Esophagus muscularis mucosa (tissue), 4 donors: ENCODE measurements around the gene RAB8A. TPM values are rescaled to one million over a fixed set of nuclear protein-coding genes. Genes with fewer than 3 reads are reported as not detected.

Experiments used
- DNase-seq: peaks from one replicate; pipeline ENCODE4 v3.0.0-alpha.2; 2017; ENCODE audit errors: extremely low spot score
- H3K27ac ChIP-seq, 4 donors: fragments of 200-600 bp; sonication (generic); replicated peaks in 1 of 4; 1 replicate in 3 of 4; 2 replicates in 1 of 4; pipeline ENCODE4 v1.5.1; 2016 to 2019; ENCODE audit warnings: mild to moderate bottlenecking in 1 of 4
- H3K27me3 ChIP-seq, 4 donors: fragments of 200-600 bp; sonication (generic); one replicate each; pipeline versions ENCODE4 v1.5.1 to v1.6.0; 2016 to 2019
- H3K36me3 ChIP-seq, 4 donors: fragments of 200-600 bp; sonication (generic); one replicate each; pipeline ENCODE4 v1.5.1; 2016 to 2019
- H3K4me1 ChIP-seq, 4 donors: fragments of 200-600 bp; sonication (generic); one replicate each; pipeline ENCODE4 v1.5.1; 2016 to 2019
- H3K4me3 ChIP-seq, 4 donors: fragments of 200-600 bp; sonication (generic); 1 replicate in 2 of 4; 2 replicates in 2 of 4; pipeline ENCODE4 v1.5.1; 2016 to 2019; ENCODE audit warnings: mild to moderate bottlenecking in 4 of 4, moderate library complexity in 1 of 4
- H3K9me3 ChIP-seq, 4 donors: fragments of 200-600 bp; sonication (generic); 1 replicate in 3 of 4; 2 replicates in 1 of 4; pipeline ENCODE4 v1.5.1; 2016 to 2019
- EP300 ChIP-seq: sonication (generic); formaldehyde crosslinking; IDR thresholded peaks from one replicate; pipeline ENCODE4 v1.6.1; 2017; ENCODE audit warnings: antibody characterized with exemption
- POLR2A ChIP-seq: fragments of 450-650 bp; IDR thresholded peaks from one replicate; pipeline ENCODE4 v1.6.1; 2017; ENCODE audit warnings: antibody characterized with exemption, moderate library complexity, mild to moderate bottlenecking, low read depth
- POLR2AphosphoS5 ChIP-seq, 2 donors: sonication (generic); formaldehyde crosslinking; IDR thresholded peaks; one replicate each; pipeline ENCODE4 v1.6.1; 2017; ENCODE audit warnings: antibody characterized with exemption in 2 of 2
- WGBS: methylation state at CpG from one replicate; pipeline ENCODE4 v1.1.5; 2018; 5-methylcytosine and 5-hydroxymethylcytosine counted together
- intact Hi-C: fragments of 100-400 bp; cut with DNase I; formaldehyde crosslinking; loops from one replicate; pipeline ENCODE4 v1.15.1; 2023
- total RNA-seq, 4 donors: library from RNA; depleted of rRNA; stranded (reverse); fragments of >200 nt; gene quantifications; one replicate each; pipeline versions ENCODE4 v1.1.0 to v1.2.1, GENCODE V29; 2016
- TF ChIP-seq, protein P1 (sequence below), 3 experiments: fragments of 200-600 bp in 2 of 3; fragments of 450-650 bp in 1 of 3; sonication (generic) in 2 of 3; IDR thresholded peaks; one replicate each; pipeline ENCODE4 v1.5.1; 2017 to 2019; ENCODE audit warnings: antibody characterized with exemption in 3 of 3, mild to moderate bottlenecking in 2 of 3, moderate library complexity in 1 of 3

RAB8A gene
- total RNA-seq, 4 donors from 2014 or later: 37.9 to 56.4 (median 42.9) TPM

GRCh38 chr19:16070366-16070990, 41.2 kb upstream of the RAB8A start:
- H3K4me1 ChIP-seq: peaks cover 44 to 79% (median 75%) of the 10 kb centered on the region in 4 donors
- peak overlapping the region; percentile 71 to 90 (median 85) for H3K4me3 ChIP-seq
- H3K27ac ChIP-seq: peak overlapping the region; percentile 97 to 100 (median 100)
- intact Hi-C loops: no loop called here
- H3K36me3 ChIP-seq: peaks cover 0 to 4% (median 0%) of the 10 kb centered on the region in 4 donors
- no peak for TF ChIP-seq POLR2A
- peak; percentile 75 to 85 for TF ChIP-seq POLR2AphosphoS5 (IDR thresholded peaks at IDR 0.05)
- no peak for TF ChIP-seq EP300
- no peak for DNase-seq
- no peaks in the 10 kb centered on the region for H3K27me3 ChIP-seq
- no peaks in the 10 kb centered on the region for H3K9me3 ChIP-seq
- WGBS: 32% methylated on average over 14 of the region's 16 CpGs

GRCh38 chr19:16071072-16071691, 40.5 kb upstream of the RAB8A start:
- H3K36me3 ChIP-seq: peaks cover 0 to 4% (median 0%) of the 10 kb centered on the region in 4 donors
- H3K27me3 ChIP-seq: no peaks in the 10 kb centered on the region
- no peak for DNase-seq
- peak overlapping the region; percentile 97 to 100 (median 100) for H3K27ac ChIP-seq
- TF ChIP-seq, protein P1, sequence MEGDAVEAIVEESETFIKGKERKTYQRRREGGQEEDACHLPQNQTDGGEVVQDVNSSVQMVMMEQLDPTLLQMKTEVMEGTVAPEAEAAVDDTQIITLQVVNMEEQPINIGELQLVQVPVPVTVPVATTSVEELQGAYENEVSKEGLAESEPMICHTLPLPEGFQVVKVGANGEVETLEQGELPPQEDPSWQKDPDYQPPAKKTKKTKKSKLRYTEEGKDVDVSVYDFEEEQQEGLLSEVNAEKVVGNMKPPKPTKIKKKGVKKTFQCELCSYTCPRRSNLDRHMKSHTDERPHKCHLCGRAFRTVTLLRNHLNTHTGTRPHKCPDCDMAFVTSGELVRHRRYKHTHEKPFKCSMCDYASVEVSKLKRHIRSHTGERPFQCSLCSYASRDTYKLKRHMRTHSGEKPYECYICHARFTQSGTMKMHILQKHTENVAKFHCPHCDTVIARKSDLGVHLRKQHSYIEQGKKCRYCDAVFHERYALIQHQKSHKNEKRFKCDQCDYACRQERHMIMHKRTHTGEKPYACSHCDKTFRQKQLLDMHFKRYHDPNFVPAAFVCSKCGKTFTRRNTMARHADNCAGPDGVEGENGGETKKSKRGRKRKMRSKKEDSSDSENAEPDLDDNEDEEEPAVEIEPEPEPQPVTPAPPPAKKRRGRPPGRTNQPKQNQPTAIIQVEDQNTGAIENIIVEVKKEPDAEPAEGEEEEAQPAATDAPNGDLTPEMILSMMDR (IDR thresholded peaks at IDR 0.05): no peak
- TF ChIP-seq POLR2AphosphoS5 (IDR thresholded peaks at IDR 0.05) (no peak), EP300 (no peak), POLR2A (no peak)
- H3K4me3 ChIP-seq: peak overlapping the region; percentile 71 to 90 (median 85)
- 86% methylated on average over 4 of the region's 9 CpGs for WGBS
- peaks cover 43 to 80% (median 80%) of the 10 kb centered on the region in 4 donors for H3K4me1 ChIP-seq
- no peaks in the 10 kb centered on the region for H3K9me3 ChIP-seq
- intact Hi-C loops: no loop called here

GRCh38 chr19:16073481-16073880, 38.2 kb upstream of the RAB8A start:
- Histone ChIP-seq H3K36me3 (peaks cover 0 to 4% (median 0%) of the 10 kb centered on the region in 4 donors), H3K4me3 (no peak overlapping the region), H3K9me3 (peaks cover 0 to 5% (median 0%) of the 10 kb centered on the region in 4 donors), H3K27me3 (peaks cover 0 to 5% (median 0%) of the 10 kb centered on the region in 4 donors), H3K4me1 (peaks cover 37 to 76% (median 76%) of the 10 kb centered on the region in 4 donors), H3K27ac (peak overlapping the region; percentile 97 to 100 (median 100))
- intact Hi-C loops: no loop called here
- DNase-seq: no peak
- 60% methylated on average over 1 of the region's 7 CpGs for WGBS
- TF ChIP-seq, protein P1 (IDR thresholded peaks at IDR 0.05): no peak
- TF ChIP-seq POLR2A: no peak
- no peak for TF ChIP-seq EP300
- peak in 1 of 2 donors; percentile 80 for TF ChIP-seq POLR2AphosphoS5 (IDR thresholded peaks at IDR 0.05)

- TF ChIP-seq EP300 (no peak), POLR2AphosphoS5 (IDR thresholded peaks at IDR 0.05) (peak in 1 of 2 donors; percentile 22), POLR2A (no peak)
- TF ChIP-seq, protein P1 (IDR thresholded peaks at IDR 0.05): no peak
- H3K4me1 ChIP-seq: peaks cover 37 to 80% (median 78%) of the 10 kb centered on the region in 4 donors
- peaks cover 0 to 5% (median 0%) of the 10 kb centered on the region in 4 donors for H3K9me3 ChIP-seq
- no peak for DNase-seq
- 28% methylated on average over 3 of the region's 3 CpGs for WGBS
- peaks cover 0 to 4% (median 0%) of the 10 kb centered on the region in 4 donors for H3K36me3 ChIP-seq
- H3K27me3 ChIP-seq: peaks cover 0 to 5% (median 0%) of the 10 kb centered on the region in 4 donors
- intact Hi-C loops: no loop called here
- no peak overlapping the region for H3K4me3 ChIP-seq
- H3K27ac ChIP-seq: peak overlapping the region; percentile 97 to 100 (median 100)
Observed at GRCh38 chr19:16073988-16074387, 37.7 kb upstream of the RAB8A start.
